Right atrium auricular region (tissue), 2 donors: ENCODE data around the gene FPR3. TPM values are rescaled to one million over a fixed set of nuclear protein-coding genes. Genes with fewer than 3 reads are reported as not detected.

ENCODE experiments used
- DNase-seq: peaks from one replicate; pipeline ENCODE4 v3.0.0-alpha.2; 2019; ENCODE audit warnings: low spot score
- H3K27ac ChIP-seq, 2 donors: fragments of 200-600 bp; sonication (generic); 1 replicate in 1 of 2; 2 replicates in 1 of 2; pipeline ENCODE4 v1.5.1; 2016 to 2019
- H3K27me3 ChIP-seq, 2 donors: fragments of 200-600 bp; sonication (generic); one replicate each; pipeline versions ENCODE4 v1.5.1 to v1.6.0; 2017 to 2019
- H3K36me3 ChIP-seq: fragments of 200-600 bp; sonication (generic); one replicate; pipeline ENCODE4 v1.5.1; 2016
- H3K4me1 ChIP-seq, 2 donors: fragments of 200-600 bp; sonication (generic); one replicate each; pipeline versions ENCODE4 v1.5.1 to v1.6.0; 2017 to 2019
- H3K4me3 ChIP-seq, 2 donors: fragments of 200-600 bp; sonication (generic); 1 replicate in 1 of 2; 2 replicates in 1 of 2; pipeline ENCODE4 v1.5.1; 2017 to 2019; ENCODE audit warnings: mild to moderate bottlenecking in 1 of 2, moderate library complexity in 1 of 2
- H3K9me3 ChIP-seq, 2 donors: fragments of 200-600 bp; sonication (generic); one replicate each; pipeline ENCODE4 v1.5.1; 2019
- total RNA-seq, 2 donors: library from RNA; depleted of rRNA; stranded (reverse); fragments of >200 nt; gene quantifications; one replicate each; pipeline ENCODE4 v1.1.0, GENCODE V29; 2016
- TF ChIP-seq, protein P1 (sequence below), 2 donors: fragments of 200-600 bp; sonication (generic); IDR thresholded peaks; one replicate each; pipeline ENCODE4 v1.5.1; 2019; ENCODE audit warnings: antibody characterized with exemption in 2 of 2

FPR3 gene
- total RNA-seq, 2 donors from 2014 or later, result 1.4 to 14.7 TPM

DNA sequence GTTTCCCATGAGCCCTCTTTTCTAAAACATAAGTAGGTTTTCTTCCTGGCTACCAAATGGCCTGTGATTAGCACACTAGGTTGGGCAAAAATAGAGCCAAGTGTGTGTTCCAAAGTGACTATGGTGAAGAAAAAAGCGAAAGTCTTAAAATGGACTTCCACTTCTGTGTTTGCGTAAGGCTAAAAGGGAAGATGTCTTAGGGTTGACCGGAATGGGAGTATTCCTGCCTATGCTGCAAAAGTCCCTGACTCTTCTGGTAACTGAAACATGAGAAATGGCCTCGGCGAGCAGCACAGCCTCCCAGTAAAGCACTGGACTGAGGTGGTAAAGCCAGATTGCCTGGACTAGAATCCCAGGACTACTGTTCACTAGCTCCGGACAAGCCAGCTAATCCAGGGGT is 40.8 kb upstream of the FPR3 start:
- Histone ChIP-seq H3K27ac (peak overlapping the region in 1 of 2 donors; percentile 3), H3K9me3 (no peaks in the 10 kb centered on the region), H3K4me3 (no peak overlapping the region), H3K36me3 (no peaks in the 10 kb centered on the region), H3K27me3 (no peaks in the 10 kb centered on the region), H3K4me1 (no peaks in the 10 kb centered on the region)
- TF ChIP-seq, protein P1, sequence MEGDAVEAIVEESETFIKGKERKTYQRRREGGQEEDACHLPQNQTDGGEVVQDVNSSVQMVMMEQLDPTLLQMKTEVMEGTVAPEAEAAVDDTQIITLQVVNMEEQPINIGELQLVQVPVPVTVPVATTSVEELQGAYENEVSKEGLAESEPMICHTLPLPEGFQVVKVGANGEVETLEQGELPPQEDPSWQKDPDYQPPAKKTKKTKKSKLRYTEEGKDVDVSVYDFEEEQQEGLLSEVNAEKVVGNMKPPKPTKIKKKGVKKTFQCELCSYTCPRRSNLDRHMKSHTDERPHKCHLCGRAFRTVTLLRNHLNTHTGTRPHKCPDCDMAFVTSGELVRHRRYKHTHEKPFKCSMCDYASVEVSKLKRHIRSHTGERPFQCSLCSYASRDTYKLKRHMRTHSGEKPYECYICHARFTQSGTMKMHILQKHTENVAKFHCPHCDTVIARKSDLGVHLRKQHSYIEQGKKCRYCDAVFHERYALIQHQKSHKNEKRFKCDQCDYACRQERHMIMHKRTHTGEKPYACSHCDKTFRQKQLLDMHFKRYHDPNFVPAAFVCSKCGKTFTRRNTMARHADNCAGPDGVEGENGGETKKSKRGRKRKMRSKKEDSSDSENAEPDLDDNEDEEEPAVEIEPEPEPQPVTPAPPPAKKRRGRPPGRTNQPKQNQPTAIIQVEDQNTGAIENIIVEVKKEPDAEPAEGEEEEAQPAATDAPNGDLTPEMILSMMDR (IDR thresholded peaks at IDR 0.05), result no peak
- no peak for DNase-seq

DNA sequence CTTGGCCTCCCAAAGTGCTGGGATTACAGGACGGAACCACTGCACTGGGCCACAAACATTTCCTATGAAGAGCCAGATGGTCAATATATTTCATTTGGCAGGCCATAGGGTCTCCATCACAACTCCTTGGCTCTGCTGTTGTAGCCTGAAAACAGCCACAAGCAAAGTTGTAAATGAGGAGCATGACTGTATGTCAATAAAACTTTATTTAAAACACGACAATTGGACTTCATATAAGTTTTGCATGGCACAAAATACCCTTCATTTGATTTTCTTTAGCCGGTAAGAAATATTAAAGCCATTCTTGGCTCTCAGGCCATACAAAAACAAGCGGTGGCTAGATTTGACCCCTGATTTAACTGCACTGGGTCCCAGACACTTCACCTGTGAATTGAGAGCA is 40.2 kb upstream of the FPR3 start:
- no peak overlapping the region for H3K4me3 ChIP-seq
- H3K4me1 ChIP-seq, result no peaks in the 10 kb centered on the region
- H3K27me3 ChIP-seq, result no peaks in the 10 kb centered on the region
- DNase-seq, result no peak
- TF ChIP-seq, protein P1 (IDR thresholded peaks at IDR 0.05), result no peak
- H3K9me3 ChIP-seq, result no peaks in the 10 kb centered on the region
- peak overlapping the region in 1 of 2 donors; percentile 3 for H3K27ac ChIP-seq
- no peaks in the 10 kb centered on the region for H3K36me3 ChIP-seq

DNA sequence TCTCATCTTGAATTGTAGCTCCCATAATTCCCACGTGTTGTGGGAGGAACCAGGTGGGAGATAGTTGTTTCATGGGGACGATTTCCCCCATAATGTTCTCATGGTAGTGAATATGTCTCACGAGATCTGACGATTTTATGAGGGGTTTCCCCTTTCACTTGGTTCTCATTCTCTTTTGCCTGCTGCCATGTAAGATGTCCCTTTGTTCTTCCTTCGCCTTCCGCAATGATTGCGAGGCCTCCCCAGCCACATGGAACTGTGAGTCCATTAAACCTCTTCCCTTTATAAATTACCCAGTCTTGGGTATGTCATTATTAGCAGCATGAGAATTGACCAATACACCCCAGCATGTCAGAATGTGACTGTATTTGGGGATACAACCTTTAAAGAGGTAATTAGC is 39.4 kb upstream of the FPR3 start:
- TF ChIP-seq, protein P1 (IDR thresholded peaks at IDR 0.05), result no peak
- Histone ChIP-seq H3K4me1 (no peaks in the 10 kb centered on the region), H3K9me3 (no peaks in the 10 kb centered on the region), H3K27ac (no peak overlapping the region), H3K36me3 (no peaks in the 10 kb centered on the region), H3K27me3 (no peaks in the 10 kb centered on the region), H3K4me3 (no peak overlapping the region)
- DNase-seq, result no peak

DNA sequence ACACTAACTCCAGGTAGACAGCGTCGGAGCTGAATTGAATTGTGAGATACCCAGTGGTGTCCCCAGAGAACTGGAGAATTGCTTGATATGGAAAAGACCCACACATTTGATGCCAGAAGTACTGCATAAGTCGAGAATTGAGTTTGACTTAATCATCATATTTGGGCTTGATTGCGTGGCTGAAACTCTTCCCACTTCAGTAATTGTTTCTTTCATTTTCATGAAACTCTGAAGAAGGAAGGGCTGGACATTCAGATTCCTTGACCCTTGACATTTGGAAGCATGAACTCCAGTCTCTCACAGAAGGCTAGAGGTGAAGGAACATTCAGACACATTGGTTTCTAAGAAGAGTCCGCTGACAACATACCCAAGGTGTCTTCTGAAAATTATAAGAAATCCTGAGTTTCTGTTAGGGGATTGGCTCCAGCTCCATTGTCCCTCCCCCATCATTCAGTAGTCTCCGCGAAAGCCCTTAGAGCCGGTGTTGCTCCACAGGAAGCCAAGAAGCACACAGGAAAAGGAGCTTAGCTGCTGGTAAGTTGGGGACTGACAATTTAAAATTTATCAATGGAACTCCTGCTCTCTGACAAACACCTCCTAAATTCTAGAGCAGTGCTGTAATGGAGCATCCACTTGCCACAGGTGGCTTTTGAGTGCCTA is 34.1 kb upstream of the FPR3 start, which contains the start of gene FPR2:
TSS of gene FPR2 (plus strand) at position 484 of the 660 bp plus-strand sequence. CDS start 7,479 bp downstream, outside the sequence.
- no peaks in the 10 kb centered on the region for H3K27me3 ChIP-seq
- no peak within 1 kb of the TSS for H3K27ac ChIP-seq

DNA sequence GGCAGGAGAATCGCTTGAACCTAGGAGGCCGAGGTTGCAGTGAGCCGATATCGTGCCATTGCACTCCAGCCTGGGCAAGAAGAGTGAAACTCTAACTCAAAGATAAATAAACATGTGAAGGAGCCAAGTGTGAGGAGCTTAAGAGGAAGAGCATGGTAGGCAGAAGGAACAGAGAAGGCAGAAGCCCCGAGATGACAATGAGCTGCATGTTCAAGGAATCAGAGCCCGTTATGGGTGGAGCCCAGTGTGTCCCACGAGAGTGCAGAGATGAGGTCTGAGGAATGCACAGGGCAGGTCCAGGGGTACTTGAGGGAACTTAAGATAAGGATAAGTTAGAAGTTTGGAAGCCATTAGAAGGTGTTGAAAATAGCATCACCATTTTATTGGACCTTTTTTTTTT is 33.3 kb upstream of the FPR3 start:
- TF ChIP-seq, protein P1 (IDR thresholded peaks at IDR 0.05), result no peak
- Histone ChIP-seq H3K36me3 (no peaks in the 10 kb centered on the region), H3K9me3 (no peaks in the 10 kb centered on the region), H3K4me3 (no peak overlapping the region), H3K27me3 (no peaks in the 10 kb centered on the region), H3K27ac (no peak overlapping the region), H3K4me1 (no peaks in the 10 kb centered on the region)
- no peak for DNase-seq

More for the DNA sequence above, 34.1 kb upstream of the FPR3 start, which contains the start of gene FPR2:
- Histone ChIP-seq H3K36me3 (no peaks in the 10 kb centered on the region), H3K4me1 (no peaks in the 10 kb centered on the region), H3K9me3 (no peaks in the 10 kb centered on the region), H3K4me3 (no peak within 1 kb of the TSS)
- TF ChIP-seq, protein P1 (IDR thresholded peaks at IDR 0.05), result no peak
- no peak for DNase-seq

DNA sequence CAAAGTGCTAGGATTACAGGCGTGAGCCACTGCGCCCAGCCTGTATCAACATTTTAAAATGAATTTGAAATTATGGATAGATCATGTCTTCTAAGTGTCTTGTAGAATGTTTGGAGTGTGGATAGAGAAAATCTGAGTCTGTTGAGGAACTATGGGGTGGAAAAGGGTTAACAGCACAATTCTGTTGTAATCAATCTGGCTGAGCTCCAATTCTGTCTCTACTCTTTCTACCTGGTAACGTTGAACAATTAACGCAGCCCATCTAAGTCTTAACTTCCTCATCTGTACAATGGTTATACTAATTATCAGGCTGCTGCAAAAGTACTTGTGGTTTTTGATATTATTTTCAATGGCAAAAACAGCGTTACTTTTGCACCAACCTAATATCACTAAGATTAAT is 29.9 kb upstream of the FPR3 start:
- Histone ChIP-seq H3K27ac (no peak overlapping the region), H3K27me3 (no peaks in the 10 kb centered on the region), H3K4me1 (no peaks in the 10 kb centered on the region), H3K9me3 (no peaks in the 10 kb centered on the region), H3K36me3 (no peaks in the 10 kb centered on the region), H3K4me3 (no peak overlapping the region)
- no peak for DNase-seq
- TF ChIP-seq, protein P1 (IDR thresholded peaks at IDR 0.05), result no peak
